HG03097 (cell line): ENCODE results near the gene ASCL5.

Source experiments
- ATAC-seq: cut with Tn5 transposase; IDR thresholded peaks from one replicate; pipeline ENCODE4 v1.9.1; 2021; ENCODE audit not compliant: unreplicated experiment, low FRiP score

The ASCL5 gene

GRCh38 chr1:201090541-201090940 lies 36.4 kb downstream of the ASCL5 start:
- no peak for ATAC-seq

- ATAC-seq = no peak
Measured at GRCh38 chr1:201089596-201089995, 37.4 kb downstream of the ASCL5 start.

GRCh38 chr1:201088901-201089525 lies 38.0 kb downstream of the ASCL5 start:
- no peak for ATAC-seq

GRCh38 chr1:201088395-201088794 lies 38.6 kb downstream of the ASCL5 start:
- no peak for ATAC-seq

GRCh38 chr1:201085902-201086735 lies 40.9 kb downstream of the ASCL5 start:
- ATAC-seq = no peak

- ATAC-seq = no peak
Measured at GRCh38 chr1:201084295-201084694, 42.7 kb downstream of the ASCL5 start.

- ATAC-seq = no peak
Measured at GRCh38 chr1:201083741-201084140, 43.2 kb downstream of the ASCL5 start.

- no peak for ATAC-seq
Measured at GRCh38 chr1:201080135-201080534, 46.8 kb downstream of the ASCL5 start.

- no peak for ATAC-seq
Measured at GRCh38 chr1:201077736-201078135, 49.2 kb downstream of the ASCL5 start.

GRCh38 chr1:201077116-201077515 lies 49.9 kb downstream of the ASCL5 start:
- ATAC-seq = no peak

GRCh38 chr1:201076092-201076491 lies 50.9 kb downstream of the ASCL5 start:
- ATAC-seq = no peak

GRCh38 chr1:201074018-201074417 lies 53.0 kb downstream of the ASCL5 start:
- ATAC-seq = no peak

- no peak for ATAC-seq
Measured at GRCh38 chr1:201072922-201073321, 54.1 kb downstream of the ASCL5 start.

GRCh38 chr1:201072149-201072548 lies 54.8 kb downstream of the ASCL5 start:
- ATAC-seq = no peak

- ATAC-seq = no peak
Measured at GRCh38 chr1:201069636-201070035, 57.3 kb downstream of the ASCL5 start.

- ATAC-seq = no peak
Measured at GRCh38 chr1:201068976-201069375, 58.0 kb downstream of the ASCL5 start.

GRCh38 chr1:201066986-201067385 lies 60.0 kb downstream of the ASCL5 start:
- ATAC-seq = no peak

GRCh38 chr1:201065686-201066085 lies 61.3 kb downstream of the ASCL5 start:
- ATAC-seq = no peak

- no peak for ATAC-seq
Measured at GRCh38 chr1:201064806-201065205, 62.2 kb downstream of the ASCL5 start.
